PFSK-1 (cell line): ENCODE data around the gene SERPINH1. TPM values are rescaled to one million over a fixed set of nuclear protein-coding genes. Genes with fewer than 3 reads are reported as not detected.

ENCODE experiments used
- FOXP2 ChIP-seq: optimal IDR thresholded peaks from 2 replicates; pipeline ENCODE3; 2011; ENCODE audit warnings: borderline replicate concordance, control low read depth, inconsistent platforms; ENCODE audit not compliant: insufficient read depth; ENCODE audit errors: extremely low read length, extremely low read depth
- POLR2AphosphoS5 ChIP-seq: IDR thresholded peaks from 2 replicates; pipeline ENCODE4 v1.6.1; 2012; ENCODE audit warnings: low read depth, mild to moderate bottlenecking, control low read depth, low read length, moderate library complexity
- SIN3A ChIP-seq: IDR thresholded peaks from 2 replicates; pipeline ENCODE4 v1.6.1; 2012; ENCODE audit warnings: mild to moderate bottlenecking, low read length, moderate library complexity, borderline replicate concordance; ENCODE audit not compliant: insufficient read depth
- TAF1 ChIP-seq: IDR thresholded peaks from 2 replicates; pipeline ENCODE4 v1.6.1; 2012; ENCODE audit warnings: low read length, control low read depth, borderline replicate concordance; ENCODE audit not compliant: insufficient read depth
- polyA plus RNA-seq: library from polyadenylated mRNA; unstranded; fragments of >200 nt; gene quantifications from one replicate; pipeline ENCODE4 v1.2.1, GENCODE V29; 2012; ENCODE audit warnings: low read depth, missing spikeins; ENCODE audit not compliant: insufficient read length
- TF ChIP-seq, protein P1 (sequence below), 2 experiments: IDR thresholded peaks; 2 replicates each; pipeline versions ENCODE4 v1.6.1 to v1.8.0; 2011 to 2012; ENCODE audit warnings: low read depth in 2 of 2, low read length in 2 of 2, control low read depth in 1 of 2, inconsistent platforms in 1 of 2, mild to moderate bottlenecking in 1 of 2, moderate library complexity in 1 of 2; ENCODE audit not compliant: insufficient read depth in 1 of 2

SERPINH1 gene
- 1,618 TPM for polyA plus RNA-seq

DNA sequence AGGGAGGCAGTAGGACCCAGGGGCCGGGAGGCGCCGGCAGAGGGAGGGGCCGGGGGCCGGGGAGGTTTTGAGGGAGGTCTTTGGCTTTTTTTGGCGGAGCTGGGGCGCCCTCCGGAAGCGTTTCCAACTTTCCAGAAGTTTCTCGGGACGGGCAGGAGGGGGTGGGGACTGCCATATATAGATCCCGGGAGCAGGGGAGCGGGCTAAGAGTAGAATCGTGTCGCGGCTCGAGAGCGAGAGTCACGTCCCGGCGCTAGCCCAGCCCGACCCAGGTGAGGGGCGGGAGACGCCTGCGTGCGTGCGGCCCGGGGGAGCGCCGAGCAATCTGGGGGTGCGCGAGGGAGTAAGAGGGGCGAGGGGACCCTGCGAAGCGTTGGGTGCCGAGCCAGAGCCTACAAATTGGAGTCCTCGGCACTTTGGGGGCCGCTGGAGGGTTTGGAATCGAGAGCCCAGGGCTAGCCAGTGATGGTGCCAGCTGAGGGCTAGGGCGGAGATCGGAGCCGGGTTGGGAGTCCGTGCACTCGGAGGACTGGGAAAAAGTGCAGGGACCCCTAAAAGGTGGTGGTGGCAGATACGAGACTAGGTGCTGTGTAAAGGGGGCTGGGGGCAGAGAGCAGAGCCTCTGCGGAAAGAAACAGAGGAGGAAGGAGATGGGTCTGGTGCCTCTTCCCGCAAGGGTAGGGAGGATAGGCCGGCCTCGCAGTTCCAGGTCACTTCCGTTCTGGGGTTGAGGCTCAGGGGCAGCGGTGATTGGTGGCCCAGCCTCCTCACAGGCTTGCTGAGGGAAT, at the start of gene SERPINH1:
TSS of gene SERPINH1 (plus strand) at position 206 of the 788 bp plus-strand sequence. CDS start 4,097 bp downstream, outside the sequence.
- TF ChIP-seq, protein P1, sequence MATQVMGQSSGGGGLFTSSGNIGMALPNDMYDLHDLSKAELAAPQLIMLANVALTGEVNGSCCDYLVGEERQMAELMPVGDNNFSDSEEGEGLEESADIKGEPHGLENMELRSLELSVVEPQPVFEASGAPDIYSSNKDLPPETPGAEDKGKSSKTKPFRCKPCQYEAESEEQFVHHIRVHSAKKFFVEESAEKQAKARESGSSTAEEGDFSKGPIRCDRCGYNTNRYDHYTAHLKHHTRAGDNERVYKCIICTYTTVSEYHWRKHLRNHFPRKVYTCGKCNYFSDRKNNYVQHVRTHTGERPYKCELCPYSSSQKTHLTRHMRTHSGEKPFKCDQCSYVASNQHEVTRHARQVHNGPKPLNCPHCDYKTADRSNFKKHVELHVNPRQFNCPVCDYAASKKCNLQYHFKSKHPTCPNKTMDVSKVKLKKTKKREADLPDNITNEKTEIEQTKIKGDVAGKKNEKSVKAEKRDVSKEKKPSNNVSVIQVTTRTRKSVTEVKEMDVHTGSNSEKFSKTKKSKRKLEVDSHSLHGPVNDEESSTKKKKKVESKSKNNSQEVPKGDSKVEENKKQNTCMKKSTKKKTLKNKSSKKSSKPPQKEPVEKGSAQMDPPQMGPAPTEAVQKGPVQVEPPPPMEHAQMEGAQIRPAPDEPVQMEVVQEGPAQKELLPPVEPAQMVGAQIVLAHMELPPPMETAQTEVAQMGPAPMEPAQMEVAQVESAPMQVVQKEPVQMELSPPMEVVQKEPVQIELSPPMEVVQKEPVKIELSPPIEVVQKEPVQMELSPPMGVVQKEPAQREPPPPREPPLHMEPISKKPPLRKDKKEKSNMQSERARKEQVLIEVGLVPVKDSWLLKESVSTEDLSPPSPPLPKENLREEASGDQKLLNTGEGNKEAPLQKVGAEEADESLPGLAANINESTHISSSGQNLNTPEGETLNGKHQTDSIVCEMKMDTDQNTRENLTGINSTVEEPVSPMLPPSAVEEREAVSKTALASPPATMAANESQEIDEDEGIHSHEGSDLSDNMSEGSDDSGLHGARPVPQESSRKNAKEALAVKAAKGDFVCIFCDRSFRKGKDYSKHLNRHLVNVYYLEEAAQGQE (IDR thresholded peaks at IDR 0.05; ENCODE audit: insufficient read depth in 1 of 2, low read depth in 2 of 2, low read length in 2 of 2): no peak
- TF ChIP-seq SIN3A (no peak), TAF1 (peak; percentile 83), FOXP2 (no peak), POLR2AphosphoS5 (peak; percentile 82)

DNA sequence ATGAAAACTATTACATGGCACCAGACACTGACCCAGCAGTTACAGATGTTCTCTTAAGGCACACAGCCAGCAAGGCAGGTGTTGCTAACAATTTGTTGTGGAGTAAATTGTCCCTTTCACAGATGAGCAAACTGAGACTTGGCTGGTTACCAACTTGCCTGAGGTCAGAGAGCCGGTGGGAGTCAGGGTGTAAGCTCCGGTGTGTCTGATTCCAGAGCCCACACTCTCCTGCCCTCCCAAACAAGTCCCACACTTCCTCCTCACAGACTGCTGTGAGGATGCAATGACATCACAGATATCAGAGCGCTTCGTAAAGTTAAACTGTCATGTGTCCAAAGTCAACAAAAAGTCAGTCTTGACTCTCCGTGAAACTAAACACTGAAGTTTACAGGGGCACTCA, 48.8 kb upstream of the SERPINH1 start:
- TF ChIP-seq, protein P1 (IDR thresholded peaks at IDR 0.05; ENCODE audit: insufficient read depth in 1 of 2, low read depth in 2 of 2, low read length in 2 of 2): 0 out of 4 replicates have a peak, but pooled peaks of 1 of the 2 experiments have one; percentile 35
- TF ChIP-seq TAF1: no peak

DNA sequence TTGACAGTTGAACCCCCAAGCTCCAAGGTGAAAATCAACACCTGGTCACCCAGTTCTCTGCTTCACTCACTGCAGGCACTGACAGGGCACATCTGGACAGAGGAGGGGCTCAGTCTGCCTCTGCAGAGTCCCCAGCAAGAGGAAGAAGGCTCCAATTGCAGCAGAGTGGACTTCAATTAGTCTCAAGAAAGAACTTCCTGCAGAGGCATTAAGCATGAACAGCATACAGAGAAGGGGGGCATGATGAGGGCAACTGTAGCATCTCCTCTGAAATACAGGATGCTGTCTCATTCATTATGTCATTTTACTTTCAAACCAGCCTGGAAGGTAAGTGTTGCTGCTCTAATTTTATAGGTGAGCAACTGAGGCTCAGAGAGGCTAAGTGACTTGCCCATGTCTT, 47.5 kb upstream of the SERPINH1 start:
- TF ChIP-seq TAF1 (no peak), FOXP2 (no peak), SIN3A (no peak)

DNA sequence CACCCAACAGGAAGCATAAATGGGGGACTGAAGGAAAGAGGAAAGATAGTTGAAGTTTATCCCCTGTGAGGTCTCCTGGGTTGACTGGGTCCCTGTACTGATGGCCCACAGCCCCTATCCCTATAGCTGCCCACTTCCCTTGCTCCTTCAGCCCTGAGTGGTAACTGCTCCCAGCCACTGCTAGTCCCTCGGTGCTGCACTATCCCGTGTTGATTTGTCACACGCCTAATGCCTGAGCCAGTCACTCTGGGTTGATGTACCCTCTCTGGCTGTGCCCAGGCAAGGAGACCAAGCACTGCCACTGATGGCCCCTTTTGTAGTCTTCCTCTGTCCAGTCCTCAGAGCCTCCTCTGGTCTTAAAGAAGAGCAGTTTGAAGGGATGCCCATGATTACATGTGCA, 45.9 kb upstream of the SERPINH1 start:
- TF ChIP-seq FOXP2 (no peak), TAF1 (no peak), SIN3A (no peak), POLR2AphosphoS5 (no peak)
- TF ChIP-seq, protein P1 (IDR thresholded peaks at IDR 0.05; ENCODE audit: insufficient read depth in 1 of 2, low read depth in 2 of 2, low read length in 2 of 2): no peak

DNA sequence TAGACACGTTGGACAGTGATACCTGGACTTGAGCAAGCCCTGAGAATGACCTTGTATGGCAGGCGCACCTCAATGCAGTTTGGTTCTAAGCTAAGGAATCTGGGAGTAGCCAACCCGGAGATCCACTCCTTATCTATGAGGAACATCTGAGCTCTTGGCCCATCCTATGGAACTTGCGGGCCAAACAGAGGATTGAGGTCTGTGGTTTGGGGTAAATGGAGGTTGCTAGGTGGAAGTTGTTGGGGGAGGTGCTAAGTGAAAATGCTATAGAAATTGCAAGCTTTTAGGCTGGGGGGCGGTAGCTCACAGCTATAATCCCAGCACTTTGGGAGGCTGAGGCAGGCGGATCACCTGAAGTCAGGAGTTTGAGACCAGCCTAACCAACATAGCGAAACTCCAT, 45.2 kb upstream of the SERPINH1 start:
- TF ChIP-seq SIN3A (no peak), POLR2AphosphoS5 (no peak), FOXP2 (no peak), TAF1 (no peak)
- TF ChIP-seq, protein P1 (IDR thresholded peaks at IDR 0.05; ENCODE audit: insufficient read depth in 1 of 2, low read depth in 2 of 2, low read length in 2 of 2): no peak
